ENCODE measurements around the gene NDST4.
"Not testable (repeated sequence)": the region's sequence is repeated elsewhere in the genome, so short reads cannot be mapped to it uniquely, and the experiment has no call there.

Gene NDST4

DNA sequence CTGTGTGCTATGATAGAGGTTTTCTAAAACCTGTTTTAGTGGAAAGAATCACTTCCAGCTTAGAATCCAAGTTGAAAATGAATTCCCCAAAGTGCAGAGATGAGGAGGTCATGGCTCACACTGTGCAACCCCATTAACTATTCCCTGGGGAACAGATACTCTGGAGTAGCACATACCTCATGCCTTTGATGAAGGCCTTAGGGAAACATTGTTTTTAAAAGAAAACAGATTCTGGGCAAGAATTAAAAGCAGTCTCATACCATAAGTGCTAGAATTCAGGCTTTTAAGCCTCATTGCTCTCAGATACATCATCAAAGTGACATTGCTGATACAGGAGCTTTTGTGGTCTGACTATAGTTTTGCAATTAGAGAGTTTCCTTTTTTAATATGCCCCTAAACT, 115.1 kb downstream of the NDST4 start:
- DNase-seq (ENCODE audit: low spot score in 2 of 2): no peak
- H3K36me3 Mint-ChIP-seq: no peaks in the 10 kb centered on the region
- H3K4me1 Mint-ChIP-seq: no peaks in the 10 kb centered on the region
- H3K27me3 Mint-ChIP-seq: no peaks in the 10 kb centered on the region
- H3K27ac Mint-ChIP-seq: no peak overlapping the region
- ATAC-seq (ENCODE audit: low read depth): no peak
- H3K4me3 Mint-ChIP-seq: no peak overlapping the region
- peaks cover 2% of the 10 kb centered on the region for H3K9me3 Mint-ChIP-seq

DNA sequence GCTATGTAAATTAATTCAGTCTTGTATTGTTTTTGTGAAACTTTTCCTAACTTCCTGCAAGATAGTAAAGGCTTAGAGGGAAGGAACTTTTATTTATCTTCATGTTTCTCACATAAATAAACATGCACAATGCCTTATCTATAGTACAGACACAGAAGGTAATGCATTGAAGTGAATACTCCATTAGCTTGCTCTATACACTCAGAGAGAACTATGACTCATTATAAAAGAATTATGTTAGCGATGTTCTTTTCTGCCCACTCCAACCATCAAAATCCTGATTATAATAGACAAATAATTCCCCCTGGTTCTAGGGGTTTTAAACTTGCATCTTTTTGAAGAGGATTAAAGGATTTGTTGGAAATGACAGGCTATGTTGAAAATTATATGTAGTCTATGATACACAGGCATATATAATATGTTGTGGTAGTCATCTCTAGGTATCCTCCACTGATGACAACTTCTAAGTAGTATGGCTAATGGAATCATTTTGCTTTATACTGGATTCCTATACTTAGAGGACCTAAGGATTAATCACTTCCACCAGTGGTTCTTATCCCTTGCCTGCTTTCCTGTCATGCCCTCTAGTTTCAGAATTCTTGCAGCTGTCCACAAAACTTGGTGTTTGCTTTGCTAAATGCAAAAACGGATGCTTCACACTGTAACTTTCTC, 115.7 kb downstream of the NDST4 start:
- H3K4me3 Mint-ChIP-seq: no peak overlapping the region
- DNase-seq (ENCODE audit: low spot score in 2 of 2): no peak

DNA sequence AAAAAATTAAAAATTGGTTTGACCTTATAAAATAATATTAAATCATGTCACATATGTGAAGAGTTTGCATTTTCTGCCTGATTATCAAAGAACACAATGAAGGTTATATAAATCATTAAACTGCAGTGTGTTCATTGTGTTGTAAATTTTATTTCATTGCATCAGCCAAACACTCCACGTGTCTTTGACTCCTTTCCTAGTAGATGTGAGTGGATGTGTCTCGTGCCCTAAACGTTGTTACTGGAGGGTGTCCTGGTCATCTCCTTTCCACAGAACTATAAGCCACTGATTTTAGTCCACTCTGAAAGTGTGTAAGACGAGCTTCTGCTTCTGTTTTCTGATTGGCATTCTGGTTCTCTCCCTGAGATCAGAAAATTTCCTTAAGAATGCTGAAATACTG, 127.3 kb downstream of the NDST4 start:
- H3K27ac Mint-ChIP-seq: no peak overlapping the region
- DNase-seq (ENCODE audit: low spot score in 2 of 2) (no peak), ATAC-seq (ENCODE audit: low read depth) (no peak)
- no peak overlapping the region for H3K4me3 Mint-ChIP-seq
- no peaks in the 10 kb centered on the region for H3K36me3 Mint-ChIP-seq
- H3K4me1 Mint-ChIP-seq: no peaks in the 10 kb centered on the region
- no peaks in the 10 kb centered on the region for H3K27me3 Mint-ChIP-seq
- peaks cover 1% of the 10 kb centered on the region for H3K9me3 Mint-ChIP-seq

More for the DNA sequence above, 115.7 kb downstream of the NDST4 start:
- Mint-ChIP-seq H3K9me3 (no peaks in the 10 kb centered on the region), H3K27ac (no peak overlapping the region), H3K27me3 (no peaks in the 10 kb centered on the region), H3K36me3 (no peaks in the 10 kb centered on the region), H3K4me1 (no peaks in the 10 kb centered on the region)
- ATAC-seq (ENCODE audit: low read depth): no peak

DNA sequence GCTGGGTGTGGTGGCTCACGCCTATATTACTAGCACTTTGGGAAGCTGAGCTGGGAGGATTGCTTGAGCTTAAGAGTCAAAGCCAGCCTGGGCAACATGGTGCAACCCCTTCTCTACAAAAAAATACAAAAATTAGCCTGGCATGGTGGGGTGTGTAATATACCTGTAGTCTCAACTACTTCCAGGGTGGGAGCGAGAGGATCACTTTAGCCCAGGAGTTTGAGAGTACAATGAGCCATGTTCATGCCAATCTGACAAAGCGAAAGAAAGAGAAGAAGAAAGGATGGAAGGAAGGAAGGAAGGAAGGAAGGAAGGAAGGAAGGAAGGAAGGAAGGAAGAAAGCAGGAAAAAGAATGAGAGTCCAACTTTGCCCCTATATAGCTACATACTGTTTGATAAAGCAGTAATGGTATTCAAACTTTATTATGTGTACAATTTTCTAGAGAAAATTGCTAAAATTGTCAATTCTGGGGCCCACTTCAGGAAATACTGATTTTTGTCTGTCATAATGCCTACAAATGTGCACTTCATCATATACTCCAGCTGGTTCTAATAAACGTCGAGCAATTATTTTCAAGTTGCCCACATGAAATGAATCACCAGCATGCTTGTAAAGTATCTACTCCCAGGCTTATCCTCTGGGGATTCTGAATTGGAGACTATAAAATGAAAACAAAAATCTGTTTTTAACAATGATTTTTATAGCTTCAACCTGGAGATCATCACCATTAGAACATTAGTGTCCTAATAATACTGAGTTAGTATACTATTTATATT, 132.3 kb downstream of the NDST4 start:
- no peak overlapping the region for H3K27ac Mint-ChIP-seq
- peaks cover 3% of the 10 kb centered on the region for H3K9me3 Mint-ChIP-seq
- no peaks in the 10 kb centered on the region for H3K36me3 Mint-ChIP-seq
- DNase-seq (ENCODE audit: low spot score in 2 of 2): no peak
- no peak for ATAC-seq (ENCODE audit: low read depth)
- H3K27me3 Mint-ChIP-seq: no peaks in the 10 kb centered on the region
- H3K4me3 Mint-ChIP-seq: no peak overlapping the region
- H3K4me1 Mint-ChIP-seq: no peaks in the 10 kb centered on the region

DNA sequence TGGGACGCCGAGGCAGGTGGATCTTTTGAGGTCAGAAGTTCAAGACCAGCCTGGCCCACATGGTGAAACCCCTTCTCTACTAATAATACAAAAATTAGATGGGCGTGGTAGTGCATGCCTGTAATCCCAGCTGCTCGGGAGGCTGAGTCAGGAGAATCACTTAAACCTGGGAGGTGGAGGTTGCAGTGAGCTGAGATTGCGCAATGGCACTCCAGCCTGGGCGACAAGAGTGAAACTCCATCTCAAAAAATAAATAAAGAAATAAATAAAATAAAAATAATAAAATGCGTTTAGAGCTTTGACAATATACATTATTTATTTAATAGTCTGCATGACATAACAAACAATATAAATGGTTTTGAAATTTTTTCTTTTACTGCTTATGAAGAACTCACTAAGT, 133.0 kb downstream of the NDST4 start:
- not testable (repeated sequence) for H3K36me3 Mint-ChIP-seq; H3K27me3 Mint-ChIP-seq; H3K9me3 Mint-ChIP-seq; H3K27ac Mint-ChIP-seq; DNase-seq (ENCODE audit: low spot score in 2 of 2); H3K4me1 Mint-ChIP-seq; ATAC-seq (ENCODE audit: low read depth); H3K4me3 Mint-ChIP-seq

DNA sequence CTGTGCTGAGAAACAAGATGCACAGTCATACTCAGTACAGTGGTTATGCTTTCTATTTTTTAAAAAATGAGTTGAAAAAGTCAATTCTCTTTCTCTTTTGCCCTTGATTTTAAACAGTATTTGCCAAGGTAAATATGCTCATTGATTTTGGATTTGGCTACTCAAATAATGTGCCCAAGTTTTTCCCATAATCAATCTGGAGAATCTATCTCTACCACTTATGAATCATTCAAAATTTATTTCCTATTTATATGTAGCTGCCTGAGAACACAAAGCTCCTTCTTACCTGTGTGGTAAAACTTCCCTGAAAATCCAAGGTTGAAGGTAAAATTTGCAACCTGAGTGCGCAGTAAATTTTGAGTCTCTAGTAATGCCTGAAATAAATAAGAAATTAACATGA, 136.5 kb downstream of the NDST4 start:
- no peaks in the 10 kb centered on the region for H3K36me3 Mint-ChIP-seq
- no peak overlapping the region for H3K4me3 Mint-ChIP-seq
- H3K4me1 Mint-ChIP-seq: no peaks in the 10 kb centered on the region
- ATAC-seq (ENCODE audit: low read depth): no peak
- no peaks in the 10 kb centered on the region for H3K27me3 Mint-ChIP-seq
- no peak overlapping the region for H3K27ac Mint-ChIP-seq
- no peak for DNase-seq (ENCODE audit: low spot score in 2 of 2)
- peaks cover 1% of the 10 kb centered on the region for H3K9me3 Mint-ChIP-seq

DNA sequence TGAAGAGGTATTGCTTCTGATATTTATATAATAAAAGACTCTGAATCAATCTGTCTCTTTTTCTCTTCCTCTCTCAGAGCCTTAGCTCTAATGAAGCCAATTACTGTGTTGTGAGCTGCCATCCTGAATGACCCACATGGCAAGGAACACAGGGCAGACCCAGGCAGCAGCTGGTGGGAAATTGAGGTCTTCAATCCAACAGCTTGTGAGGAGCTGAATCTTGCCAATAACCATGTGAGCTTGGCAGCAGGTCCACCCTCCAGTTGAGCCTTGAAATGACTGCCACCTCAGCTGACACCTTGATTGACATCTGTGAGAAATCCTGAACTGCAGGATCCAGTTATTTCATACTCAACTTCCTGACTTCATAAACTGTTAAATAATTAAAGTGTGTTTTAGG, 149.4 kb downstream of the NDST4 start:
- ATAC-seq (ENCODE audit: low read depth) (no peak), DNase-seq (ENCODE audit: low spot score in 2 of 2) (no peak)
- Mint-ChIP-seq H3K4me3 (no peak overlapping the region), H3K9me3 (peaks cover 5% of the 10 kb centered on the region), H3K27me3 (no peaks in the 10 kb centered on the region), H3K4me1 (no peaks in the 10 kb centered on the region), H3K27ac (no peak overlapping the region), H3K36me3 (no peaks in the 10 kb centered on the region)

DNA sequence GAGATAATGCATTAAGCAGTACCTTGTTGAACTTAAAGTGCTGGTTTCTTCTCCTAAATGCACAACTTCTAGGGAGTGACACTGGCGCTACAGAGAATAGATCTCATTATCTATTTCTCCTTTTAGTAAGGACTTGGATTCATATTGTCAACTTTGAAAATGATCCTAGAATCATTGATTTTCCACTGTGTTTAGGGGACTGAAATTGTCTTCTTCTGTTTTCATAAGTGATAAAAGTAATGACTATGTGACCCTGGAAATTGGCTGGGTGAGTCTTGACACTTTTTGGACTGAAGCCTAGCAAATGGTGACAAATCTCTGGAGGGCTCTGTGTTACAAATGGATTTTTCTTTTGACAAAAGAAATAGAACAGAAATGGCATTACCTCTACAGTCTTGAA, 167.8 kb downstream of the NDST4 start:
- Mint-ChIP-seq H3K27ac (no peak overlapping the region), H3K36me3 (no peaks in the 10 kb centered on the region)
- no peak for DNase-seq (ENCODE audit: low spot score in 2 of 2)

DNA sequence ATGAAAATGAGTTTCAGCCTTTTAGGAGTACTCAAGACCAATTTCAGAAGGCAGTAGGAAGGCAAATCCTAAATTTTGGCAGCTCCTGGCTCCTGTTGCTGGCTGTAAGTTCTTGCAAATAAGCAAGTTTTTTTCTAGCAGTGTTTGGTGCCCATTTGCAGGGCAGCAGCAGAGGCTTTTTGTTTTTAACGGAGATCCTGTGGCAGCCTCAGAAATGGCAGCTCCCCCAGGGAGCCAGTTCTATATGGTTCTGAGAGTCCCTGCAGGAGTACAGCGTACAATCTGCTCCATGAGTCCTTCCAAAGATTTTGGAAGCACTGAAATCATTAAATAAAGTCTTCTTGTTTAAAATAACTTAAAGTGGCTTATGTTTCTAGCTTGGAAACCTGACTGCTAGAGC, 171.9 kb downstream of the NDST4 start:
- no peaks in the 10 kb centered on the region for H3K36me3 Mint-ChIP-seq
- peaks cover 4% of the 10 kb centered on the region for H3K9me3 Mint-ChIP-seq
- ATAC-seq (ENCODE audit: low read depth) (no peak), DNase-seq (ENCODE audit: low spot score in 2 of 2) (no peak)
- no peak overlapping the region for H3K4me3 Mint-ChIP-seq
- no peak overlapping the region for H3K27ac Mint-ChIP-seq
- H3K27me3 Mint-ChIP-seq: no peaks in the 10 kb centered on the region
- H3K4me1 Mint-ChIP-seq: no peaks in the 10 kb centered on the region

More for the DNA sequence above, 167.8 kb downstream of the NDST4 start:
- no peaks in the 10 kb centered on the region for H3K27me3 Mint-ChIP-seq
- peaks cover 2% of the 10 kb centered on the region for H3K9me3 Mint-ChIP-seq
- no peak for ATAC-seq (ENCODE audit: low read depth)
- no peak overlapping the region for H3K4me3 Mint-ChIP-seq
- no peaks in the 10 kb centered on the region for H3K4me1 Mint-ChIP-seq

DNA sequence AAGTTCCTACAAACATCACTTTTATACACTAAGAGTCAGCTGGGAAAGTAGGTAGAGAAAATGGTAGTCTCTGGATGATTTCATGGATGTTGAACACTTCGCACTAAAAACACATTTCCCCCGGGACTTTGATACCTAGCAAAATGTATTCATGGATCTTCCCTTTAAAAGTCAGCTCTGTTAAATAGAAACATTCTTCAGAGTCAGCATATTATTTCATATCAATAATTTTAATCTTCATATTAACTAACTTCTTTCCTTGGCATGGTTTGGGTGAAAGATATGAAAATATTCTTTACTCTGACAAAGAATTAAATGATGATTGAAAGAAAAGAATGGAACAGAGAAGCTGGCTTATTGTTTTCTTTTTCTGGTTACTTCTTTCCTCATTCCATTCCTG, 185.5 kb downstream of the NDST4 start:
- Mint-ChIP-seq H3K4me3 (no peak overlapping the region), H3K27ac (no peak overlapping the region), H3K36me3 (no peaks in the 10 kb centered on the region), H3K9me3 (peaks cover 2% of the 10 kb centered on the region), H3K27me3 (no peaks in the 10 kb centered on the region), H3K4me1 (no peaks in the 10 kb centered on the region)
- DNase-seq (ENCODE audit: low spot score in 2 of 2) (no peak), ATAC-seq (ENCODE audit: low read depth) (no peak)

DNA sequence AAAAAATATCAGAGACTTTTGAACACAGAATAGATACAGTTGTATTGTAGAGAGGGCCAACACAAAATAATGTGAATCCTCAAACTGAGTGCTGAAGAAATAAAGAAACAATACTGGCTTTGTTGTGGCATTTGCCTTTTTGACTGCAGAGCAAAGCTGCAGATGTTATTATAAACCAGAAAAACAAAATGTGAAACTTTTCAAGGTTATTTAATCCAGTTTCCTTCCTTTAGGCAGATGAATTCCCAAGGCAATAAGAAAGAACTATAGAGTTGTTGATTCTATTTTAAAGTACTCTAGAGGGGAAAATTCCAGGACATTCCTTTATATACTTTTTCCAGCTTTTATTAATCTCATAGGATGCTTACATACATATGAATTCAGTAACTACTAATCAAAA, 186.8 kb downstream of the NDST4 start:
- no peaks in the 10 kb centered on the region for H3K4me1 Mint-ChIP-seq
- H3K27ac Mint-ChIP-seq: no peak overlapping the region
- H3K36me3 Mint-ChIP-seq: no peaks in the 10 kb centered on the region
- H3K27me3 Mint-ChIP-seq: no peaks in the 10 kb centered on the region
- peaks cover 2% of the 10 kb centered on the region for H3K9me3 Mint-ChIP-seq
- no peak for DNase-seq (ENCODE audit: low spot score in 2 of 2)
- no peak for ATAC-seq (ENCODE audit: low read depth)
- no peak overlapping the region for H3K4me3 Mint-ChIP-seq

DNA sequence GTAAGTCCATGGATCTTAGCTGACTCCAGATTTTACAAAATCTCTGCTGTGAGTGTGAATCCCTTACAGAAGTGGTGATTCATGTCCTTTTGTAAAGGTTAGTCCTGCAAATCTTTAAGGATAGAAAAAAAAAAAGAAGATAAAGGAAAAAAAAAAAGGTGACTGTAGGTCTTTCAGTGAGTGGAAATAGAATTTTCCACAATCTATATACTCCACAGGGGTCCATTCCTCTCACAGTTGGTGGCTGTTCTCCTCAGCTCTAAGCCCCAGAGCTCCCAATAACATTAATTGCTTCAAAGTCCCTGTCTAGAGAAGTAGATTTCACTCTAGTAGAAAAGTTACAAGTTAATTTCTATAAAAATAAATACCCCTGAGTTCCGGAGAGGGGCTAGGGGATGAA, 189.1 kb downstream of the NDST4 start:
- no peak for DNase-seq (ENCODE audit: low spot score in 2 of 2)
- Mint-ChIP-seq H3K4me3 (no peak overlapping the region), H3K36me3 (no peaks in the 10 kb centered on the region), H3K27ac (no peak overlapping the region), H3K4me1 (no peaks in the 10 kb centered on the region), H3K9me3 (peaks cover 2% of the 10 kb centered on the region), H3K27me3 (no peaks in the 10 kb centered on the region)
- no peak for ATAC-seq (ENCODE audit: low read depth)

DNA sequence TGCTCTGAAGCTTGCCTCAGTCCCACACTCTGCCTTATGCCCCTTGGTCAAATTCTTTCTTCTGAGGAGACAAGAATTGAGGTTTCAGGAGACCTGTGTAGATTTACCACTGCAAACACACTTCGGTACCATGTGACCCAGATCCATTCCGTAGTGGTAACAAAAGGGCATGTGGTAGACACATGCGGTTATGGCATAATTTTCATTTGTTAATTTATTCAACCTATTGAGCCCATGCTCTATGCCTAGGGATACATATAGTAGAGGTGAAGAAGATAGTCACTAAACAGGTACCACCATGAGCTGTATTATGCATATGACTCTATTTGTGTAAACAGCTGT, 190.9 kb downstream of the NDST4 start:
- H3K27me3 Mint-ChIP-seq: no peaks in the 10 kb centered on the region
- no peaks in the 10 kb centered on the region for H3K36me3 Mint-ChIP-seq
- ATAC-seq (ENCODE audit: low read depth): no peak
- no peak overlapping the region for H3K4me3 Mint-ChIP-seq
- no peaks in the 10 kb centered on the region for H3K9me3 Mint-ChIP-seq
- no peaks in the 10 kb centered on the region for H3K4me1 Mint-ChIP-seq
- H3K27ac Mint-ChIP-seq: no peak overlapping the region
- no peak for DNase-seq (ENCODE audit: low spot score in 2 of 2)

DNA sequence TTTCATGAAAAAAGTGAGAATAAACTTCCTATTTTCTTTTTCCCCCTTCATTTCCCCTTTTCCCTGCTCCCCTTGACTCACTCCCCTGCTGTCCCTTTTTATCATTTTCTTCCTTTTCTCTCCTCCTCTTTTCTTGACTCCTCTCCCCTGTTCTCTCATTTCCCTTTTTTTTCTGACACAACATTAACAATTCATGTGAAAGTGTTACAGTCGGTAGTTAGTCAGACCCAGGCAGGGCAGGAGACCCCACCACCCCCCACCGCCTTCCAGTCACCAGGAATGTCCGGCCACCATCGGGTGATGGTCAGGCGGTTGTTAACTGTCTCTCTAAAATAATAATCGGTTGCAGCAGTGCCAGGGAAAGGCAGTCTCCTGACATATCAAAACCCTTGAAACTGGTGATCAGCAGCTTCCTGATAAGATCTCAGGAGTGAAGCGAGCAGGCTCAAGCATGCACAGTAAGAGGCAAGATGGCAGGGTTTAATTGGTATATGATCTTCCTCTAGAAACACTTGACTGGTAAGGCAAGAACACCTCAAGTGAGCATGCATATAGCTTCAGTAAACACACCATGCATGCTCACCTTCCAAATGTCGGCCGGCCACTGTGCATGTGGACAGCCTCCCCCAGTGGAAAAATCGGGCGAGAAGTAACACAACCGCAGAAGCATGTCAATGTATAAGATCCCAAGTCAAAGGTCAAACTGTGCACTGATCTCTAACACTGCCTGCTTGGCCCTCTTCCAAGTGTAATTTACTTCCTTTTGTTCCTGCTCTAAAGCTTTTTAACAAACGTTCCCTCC, 191.4 kb downstream of the NDST4 start:
- H3K36me3 Mint-ChIP-seq: no peaks in the 10 kb centered on the region
- ATAC-seq (ENCODE audit: low read depth) (no peak), DNase-seq (ENCODE audit: low spot score in 2 of 2) (no peak)
- no peak overlapping the region for H3K27ac Mint-ChIP-seq
- no peak overlapping the region for H3K4me3 Mint-ChIP-seq
- H3K9me3 Mint-ChIP-seq: no peaks in the 10 kb centered on the region
- no peaks in the 10 kb centered on the region for H3K4me1 Mint-ChIP-seq
- no peaks in the 10 kb centered on the region for H3K27me3 Mint-ChIP-seq
